ENCODE results near the gene MINK1. TPM values are rescaled to one million over a fixed set of nuclear protein-coding genes. Genes with fewer than 3 reads are reported as not detected.

The MINK1 gene
- total and polyA plus RNA-seq, 10 of the 15 experiments (the other 5 are each of a cell fraction or from before 2014, with no cell fraction given), result 0.08 to 55.6 (median 15.0) TPM

DNA sequence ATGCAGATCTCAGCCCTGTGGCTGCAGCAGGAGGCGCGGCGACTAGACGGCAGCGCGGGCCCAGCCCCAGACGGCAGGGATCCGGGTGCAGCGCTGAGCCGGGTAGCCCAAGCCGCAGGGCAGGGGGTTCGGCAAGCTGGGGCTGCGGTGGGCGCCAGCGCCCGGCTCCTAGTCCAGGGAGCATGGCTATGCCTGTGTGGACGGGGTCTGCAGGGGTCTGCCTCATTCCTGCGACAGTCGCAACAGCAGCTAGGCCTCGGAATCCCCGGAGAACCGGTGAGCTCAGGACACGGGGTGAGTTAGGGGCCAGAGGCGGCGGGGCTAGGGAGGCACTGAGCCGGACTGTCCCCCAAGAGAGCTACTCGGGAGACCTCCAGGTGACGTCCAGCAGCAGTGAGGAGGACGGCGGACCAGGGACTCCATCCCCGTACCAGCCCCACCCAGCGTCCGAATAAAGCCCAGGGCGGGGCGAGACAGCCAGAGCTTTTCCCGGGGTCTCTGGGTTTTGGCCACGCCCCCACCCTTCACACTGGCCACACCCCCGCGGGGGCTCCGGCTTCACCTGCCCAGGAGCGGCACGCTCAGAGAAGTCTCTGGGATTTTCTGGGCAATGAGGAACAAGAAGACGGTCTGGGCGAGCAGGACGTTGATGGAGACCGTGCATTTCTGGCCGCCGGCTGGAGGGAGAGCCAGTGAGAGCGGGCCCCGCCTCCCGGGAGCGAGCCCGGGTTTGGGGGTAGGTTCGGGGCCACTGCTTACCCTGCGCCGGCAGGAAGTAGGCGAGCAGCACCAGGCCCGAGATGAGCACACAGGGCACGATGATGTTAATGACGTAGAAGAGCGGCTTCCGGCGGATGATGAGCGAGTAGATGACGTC, 67.3 kb downstream of the MINK1 start (continued):
- TF ChIP-seq, protein P1, sequence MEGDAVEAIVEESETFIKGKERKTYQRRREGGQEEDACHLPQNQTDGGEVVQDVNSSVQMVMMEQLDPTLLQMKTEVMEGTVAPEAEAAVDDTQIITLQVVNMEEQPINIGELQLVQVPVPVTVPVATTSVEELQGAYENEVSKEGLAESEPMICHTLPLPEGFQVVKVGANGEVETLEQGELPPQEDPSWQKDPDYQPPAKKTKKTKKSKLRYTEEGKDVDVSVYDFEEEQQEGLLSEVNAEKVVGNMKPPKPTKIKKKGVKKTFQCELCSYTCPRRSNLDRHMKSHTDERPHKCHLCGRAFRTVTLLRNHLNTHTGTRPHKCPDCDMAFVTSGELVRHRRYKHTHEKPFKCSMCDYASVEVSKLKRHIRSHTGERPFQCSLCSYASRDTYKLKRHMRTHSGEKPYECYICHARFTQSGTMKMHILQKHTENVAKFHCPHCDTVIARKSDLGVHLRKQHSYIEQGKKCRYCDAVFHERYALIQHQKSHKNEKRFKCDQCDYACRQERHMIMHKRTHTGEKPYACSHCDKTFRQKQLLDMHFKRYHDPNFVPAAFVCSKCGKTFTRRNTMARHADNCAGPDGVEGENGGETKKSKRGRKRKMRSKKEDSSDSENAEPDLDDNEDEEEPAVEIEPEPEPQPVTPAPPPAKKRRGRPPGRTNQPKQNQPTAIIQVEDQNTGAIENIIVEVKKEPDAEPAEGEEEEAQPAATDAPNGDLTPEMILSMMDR (IDR thresholded peaks at IDR 0.05 in 2 of 3, conservative IDR thresholded peaks at IDR 0.05 in 1 of 3; ENCODE audit: control insufficient read depth in 2 of 3, extremely low read depth in 1 of 3, insufficient read depth in 1 of 3, low read depth in 3 of 3, low read length in 3 of 3), result no peak
- TF ChIP-seq SMAD1 (IDR thresholded peaks at IDR 0.05; ENCODE audit: low read depth, partially characterized antibody), result no peak
- no peak for TF ChIP-seq RELA (IDR thresholded peaks at IDR 0.05; ENCODE audit: borderline replicate concordance, partially characterized antibody)
- TF ChIP-seq, protein P2, sequence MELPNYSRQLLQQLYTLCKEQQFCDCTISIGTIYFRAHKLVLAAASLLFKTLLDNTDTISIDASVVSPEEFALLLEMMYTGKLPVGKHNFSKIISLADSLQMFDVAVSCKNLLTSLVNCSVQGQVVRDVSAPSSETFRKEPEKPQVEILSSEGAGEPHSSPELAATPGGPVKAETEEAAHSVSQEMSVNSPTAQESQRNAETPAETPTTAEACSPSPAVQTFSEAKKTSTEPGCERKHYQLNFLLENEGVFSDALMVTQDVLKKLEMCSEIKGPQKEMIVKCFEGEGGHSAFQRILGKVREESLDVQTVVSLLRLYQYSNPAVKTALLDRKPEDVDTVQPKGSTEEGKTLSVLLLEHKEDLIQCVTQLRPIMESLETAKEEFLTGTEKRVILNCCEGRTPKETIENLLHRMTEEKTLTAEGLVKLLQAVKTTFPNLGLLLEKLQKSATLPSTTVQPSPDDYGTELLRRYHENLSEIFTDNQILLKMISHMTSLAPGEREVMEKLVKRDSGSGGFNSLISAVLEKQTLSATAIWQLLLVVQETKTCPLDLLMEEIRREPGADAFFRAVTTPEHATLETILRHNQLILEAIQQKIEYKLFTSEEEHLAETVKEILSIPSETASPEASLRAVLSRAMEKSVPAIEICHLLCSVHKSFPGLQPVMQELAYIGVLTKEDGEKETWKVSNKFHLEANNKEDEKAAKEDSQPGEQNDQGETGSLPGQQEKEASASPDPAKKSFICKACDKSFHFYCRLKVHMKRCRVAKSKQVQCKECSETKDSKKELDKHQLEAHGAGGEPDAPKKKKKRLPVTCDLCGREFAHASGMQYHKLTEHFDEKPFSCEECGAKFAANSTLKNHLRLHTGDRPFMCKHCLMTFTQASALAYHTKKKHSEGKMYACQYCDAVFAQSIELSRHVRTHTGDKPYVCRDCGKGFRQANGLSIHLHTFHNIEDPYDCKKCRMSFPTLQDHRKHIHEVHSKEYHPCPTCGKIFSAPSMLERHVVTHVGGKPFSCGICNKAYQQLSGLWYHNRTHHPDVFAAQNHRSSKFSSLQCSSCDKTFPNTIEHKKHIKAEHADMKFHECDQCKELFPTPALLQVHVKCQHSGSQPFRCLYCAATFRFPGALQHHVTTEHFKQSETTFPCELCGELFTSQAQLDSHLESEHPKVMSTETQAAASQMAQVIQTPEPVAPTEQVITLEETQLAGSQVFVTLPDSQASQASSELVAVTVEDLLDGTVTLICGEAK (IDR thresholded peaks at IDR 0.05; ENCODE audit: borderline replicate concordance), result peak; percentile 41; the same call in 1 of the 2 replicates
- peak; percentile 89 for TF ChIP-seq CREB1 (IDR thresholded peaks at IDR 0.05; ENCODE audit: low read depth)
- no peak for TF ChIP-seq SMC3 (IDR thresholded peaks at IDR 0.05; ENCODE audit: borderline replicate concordance, low read length)
- TF ChIP-seq IRF4 (IDR thresholded peaks at IDR 0.05; ENCODE audit: low read depth, low read length), result no peak
- TF ChIP-seq, protein P3, sequence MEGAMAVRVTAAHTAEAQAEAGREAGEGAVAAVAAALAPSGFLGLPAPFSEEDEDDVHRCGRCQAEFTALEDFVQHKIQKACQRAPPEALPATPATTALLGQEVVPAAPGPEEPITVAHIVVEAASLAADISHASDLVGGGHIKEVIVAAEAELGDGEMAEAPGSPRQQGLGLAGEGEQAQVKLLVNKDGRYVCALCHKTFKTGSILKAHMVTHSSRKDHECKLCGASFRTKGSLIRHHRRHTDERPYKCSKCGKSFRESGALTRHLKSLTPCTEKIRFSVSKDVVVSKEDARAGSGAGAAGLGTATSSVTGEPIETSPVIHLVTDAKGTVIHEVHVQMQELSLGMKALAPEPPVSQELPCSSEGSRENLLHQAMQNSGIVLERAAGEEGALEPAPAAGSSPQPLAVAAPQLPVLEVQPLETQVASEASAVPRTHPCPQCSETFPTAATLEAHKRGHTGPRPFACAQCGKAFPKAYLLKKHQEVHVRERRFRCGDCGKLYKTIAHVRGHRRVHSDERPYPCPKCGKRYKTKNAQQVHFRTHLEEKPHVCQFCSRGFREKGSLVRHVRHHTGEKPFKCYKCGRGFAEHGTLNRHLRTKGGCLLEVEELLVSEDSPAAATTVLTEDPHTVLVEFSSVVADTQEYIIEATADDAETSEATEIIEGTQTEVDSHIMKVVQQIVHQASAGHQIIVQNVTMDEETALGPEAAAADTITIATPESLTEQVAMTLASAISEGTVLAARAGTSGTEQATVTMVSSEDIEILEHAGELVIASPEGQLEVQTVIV (IDR thresholded peaks at IDR 0.05; ENCODE audit: borderline replicate concordance, partially characterized antibody), result no peak
- TF ChIP-seq, protein P4, sequence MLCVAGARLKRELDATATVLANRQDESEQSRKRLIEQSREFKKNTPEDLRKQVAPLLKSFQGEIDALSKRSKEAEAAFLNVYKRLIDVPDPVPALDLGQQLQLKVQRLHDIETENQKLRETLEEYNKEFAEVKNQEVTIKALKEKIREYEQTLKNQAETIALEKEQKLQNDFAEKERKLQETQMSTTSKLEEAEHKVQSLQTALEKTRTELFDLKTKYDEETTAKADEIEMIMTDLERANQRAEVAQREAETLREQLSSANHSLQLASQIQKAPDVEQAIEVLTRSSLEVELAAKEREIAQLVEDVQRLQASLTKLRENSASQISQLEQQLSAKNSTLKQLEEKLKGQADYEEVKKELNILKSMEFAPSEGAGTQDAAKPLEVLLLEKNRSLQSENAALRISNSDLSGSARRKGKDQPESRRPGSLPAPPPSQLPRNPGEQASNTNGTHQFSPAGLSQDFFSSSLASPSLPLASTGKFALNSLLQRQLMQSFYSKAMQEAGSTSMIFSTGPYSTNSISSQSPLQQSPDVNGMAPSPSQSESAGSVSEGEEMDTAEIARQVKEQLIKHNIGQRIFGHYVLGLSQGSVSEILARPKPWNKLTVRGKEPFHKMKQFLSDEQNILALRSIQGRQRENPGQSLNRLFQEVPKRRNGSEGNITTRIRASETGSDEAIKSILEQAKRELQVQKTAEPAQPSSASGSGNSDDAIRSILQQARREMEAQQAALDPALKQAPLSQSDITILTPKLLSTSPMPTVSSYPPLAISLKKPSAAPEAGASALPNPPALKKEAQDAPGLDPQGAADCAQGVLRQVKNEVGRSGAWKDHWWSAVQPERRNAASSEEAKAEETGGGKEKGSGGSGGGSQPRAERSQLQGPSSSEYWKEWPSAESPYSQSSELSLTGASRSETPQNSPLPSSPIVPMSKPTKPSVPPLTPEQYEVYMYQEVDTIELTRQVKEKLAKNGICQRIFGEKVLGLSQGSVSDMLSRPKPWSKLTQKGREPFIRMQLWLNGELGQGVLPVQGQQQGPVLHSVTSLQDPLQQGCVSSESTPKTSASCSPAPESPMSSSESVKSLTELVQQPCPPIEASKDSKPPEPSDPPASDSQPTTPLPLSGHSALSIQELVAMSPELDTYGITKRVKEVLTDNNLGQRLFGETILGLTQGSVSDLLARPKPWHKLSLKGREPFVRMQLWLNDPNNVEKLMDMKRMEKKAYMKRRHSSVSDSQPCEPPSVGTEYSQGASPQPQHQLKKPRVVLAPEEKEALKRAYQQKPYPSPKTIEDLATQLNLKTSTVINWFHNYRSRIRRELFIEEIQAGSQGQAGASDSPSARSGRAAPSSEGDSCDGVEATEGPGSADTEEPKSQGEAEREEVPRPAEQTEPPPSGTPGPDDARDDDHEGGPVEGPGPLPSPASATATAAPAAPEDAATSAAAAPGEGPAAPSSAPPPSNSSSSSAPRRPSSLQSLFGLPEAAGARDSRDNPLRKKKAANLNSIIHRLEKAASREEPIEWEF (IDR thresholded peaks at IDR 0.05; ENCODE audit: insufficient replicate concordance, low read depth, low read length), result no peak
- no peak for TF ChIP-seq POU2F2 (IDR thresholded peaks at IDR 0.05; ENCODE audit: borderline replicate concordance, low read depth, low read length)
- no peak for TF ChIP-seq RB1 (IDR thresholded peaks at IDR 0.05; ENCODE audit: borderline replicate concordance)
- TF ChIP-seq RFX5 (IDR thresholded peaks at IDR 0.05; ENCODE audit: low read depth, low read length), result no peak
- TF ChIP-seq ASH2L (IDR thresholded peaks at IDR 0.05; ENCODE audit: borderline replicate concordance, low read depth), result no peak
